Calu3 (cell line): Measurements from ENCODE around the gene LGR5. TPM values are rescaled to one million over a fixed set of nuclear protein-coding genes. Genes with fewer than 3 reads are reported as not detected.

ENCODE experiments used
- BruUV-seq: library from RNA; stranded (reverse); fragments of 400-500 nt; replicated peaks from 2 replicates; lab custom pipeline; 2021; lab: Mats Ljungman, UMichigan
- CTCF ChIA-PET: fragments of 300-600 bp; sonication (Branson Sonifier 250); formaldehyde crosslinking; loops from one replicate; lab custom pipeline; 2022; ENCODE audit warnings: antibody characterized with exemption; lab: Charles Lee
- DNase-seq: peaks from one replicate; pipeline ENCODE4 v3.0.0; 2022
- H3K27ac Mint-ChIP-seq: one replicate; pipeline ENCODE4 v1.8.0; 2022; ENCODE audit warnings: mixed read lengths; ENCODE audit not compliant: unreplicated experiment
- H3K27me3 Mint-ChIP-seq: one replicate; pipeline ENCODE4 v1.8.0; 2022; ENCODE audit warnings: mixed read lengths; ENCODE audit not compliant: unreplicated experiment
- H3K36me3 Mint-ChIP-seq: one replicate; pipeline ENCODE4 v1.8.0; 2022; ENCODE audit warnings: mild to moderate bottlenecking, moderate library complexity, mixed read lengths; ENCODE audit not compliant: insufficient read depth, unreplicated experiment
- H3K4me1 Mint-ChIP-seq: one replicate; pipeline ENCODE4 v1.8.0; 2022; ENCODE audit warnings: mild to moderate bottlenecking, low read depth, mixed read lengths; ENCODE audit not compliant: unreplicated experiment
- H3K4me3 Mint-ChIP-seq: one replicate; pipeline ENCODE4 v1.8.0; 2022; ENCODE audit warnings: mild to moderate bottlenecking, low read depth, moderate library complexity, mixed read lengths; ENCODE audit not compliant: unreplicated experiment
- H3K9me3 Mint-ChIP-seq: one replicate; pipeline ENCODE4 v1.8.0; 2022; ENCODE audit warnings: low read depth, mixed read lengths; ENCODE audit not compliant: unreplicated experiment
- CTCF ChIP-seq: fragments of 200-600 bp; IDR thresholded peaks from one replicate; pipeline ENCODE4 v1.8.0; 2022; ENCODE audit warnings: antibody characterized with exemption; ENCODE audit not compliant: unreplicated experiment
- intact Hi-C: fragments of 100-400 bp; cut with micrococcal nuclease; formaldehyde crosslinking; loops from one replicate; pipeline ENCODE4 v1.10.0; 2022; ENCODE audit not compliant: unreplicated experiment
- total RNA-seq: library from RNA; stranded (reverse); gene quantifications from 2 replicates; pipeline ENCODE4 v1.2.3, GENCODE V29; 2022

The LGR5 gene
- total RNA-seq, 1 experiment from 2014 or later = 0.09 TPM

GRCh38 chr12:71602761-71603577 is 163.4 kb downstream of the LGR5 start:
- Mint-ChIP-seq H3K36me3 (peaks cover 16% of the 10 kb centered on the region), H3K27me3 (peaks cover 7% of the 10 kb centered on the region), H3K27ac (no peak overlapping the region), H3K9me3 (no peaks in the 10 kb centered on the region), H3K4me3 (no peak overlapping the region), H3K4me1 (no peaks in the 10 kb centered on the region)
- CTCF ChIA-PET = no interaction called here
- intact Hi-C loops = no loop called here
- no TSS peak for BruUV-seq
- DNase-seq = no peak
- no peak for TF ChIP-seq CTCF

- Mint-ChIP-seq H3K4me1 (no peaks in the 10 kb centered on the region), H3K27ac (no peak overlapping the region), H3K9me3 (no peaks in the 10 kb centered on the region), H3K27me3 (peaks cover 7% of the 10 kb centered on the region), H3K36me3 (peaks cover 26% of the 10 kb centered on the region), H3K4me3 (no peak overlapping the region)
- intact Hi-C loops = no loop called here
- CTCF ChIA-PET = interaction anchor here (1.3 kb wide), 1 partner anchor 32 kb away, joined by 5 read pairs; no protein-coding TSS in a partner anchor
- TF ChIP-seq CTCF = no peak
- BruUV-seq = no TSS peak
- no peak for DNase-seq
Observed at GRCh38 chr12:71605039-71605438, 165.4 kb downstream of the LGR5 start.

GRCh38 chr12:71607494-71608330 is 168.1 kb downstream of the LGR5 start:
- DNase-seq = no peak
- no peak for TF ChIP-seq CTCF

GRCh38 chr12:71610031-71610795 is 170.6 kb downstream of the LGR5 start:
- CTCF ChIA-PET = no interaction called here
- DNase-seq = no peak
- H3K27me3 Mint-ChIP-seq = no peaks in the 10 kb centered on the region
- no peaks in the 10 kb centered on the region for H3K4me1 Mint-ChIP-seq
- no peak for TF ChIP-seq CTCF
- peaks cover 61% of the 10 kb centered on the region for H3K36me3 Mint-ChIP-seq
- no peaks in the 10 kb centered on the region for H3K9me3 Mint-ChIP-seq
- no peak overlapping the region for H3K4me3 Mint-ChIP-seq
- H3K27ac Mint-ChIP-seq = no peak overlapping the region
- no TSS peak for BruUV-seq
- intact Hi-C loops = no loop called here

More at GRCh38 chr12:71607494-71608330, 168.1 kb downstream of the LGR5 start:
- intact Hi-C loops = no loop called here
- H3K4me1 Mint-ChIP-seq = no peaks in the 10 kb centered on the region
- peaks cover 52% of the 10 kb centered on the region for H3K36me3 Mint-ChIP-seq
- H3K27me3 Mint-ChIP-seq = no peaks in the 10 kb centered on the region
- no peak overlapping the region for H3K4me3 Mint-ChIP-seq
- BruUV-seq = no TSS peak
- H3K27ac Mint-ChIP-seq = peak overlapping the region; percentile 62
- no peaks in the 10 kb centered on the region for H3K9me3 Mint-ChIP-seq
- CTCF ChIA-PET = no interaction called here
